ENCODE results near the gene PVALB. TPM values are rescaled to one million over a fixed set of nuclear protein-coding genes. Genes with fewer than 3 reads are reported as not detected.

The PVALB gene
- polyA plus RNA-seq, 3 donors, result 0.65 TPM; not detected in 2

DNA sequence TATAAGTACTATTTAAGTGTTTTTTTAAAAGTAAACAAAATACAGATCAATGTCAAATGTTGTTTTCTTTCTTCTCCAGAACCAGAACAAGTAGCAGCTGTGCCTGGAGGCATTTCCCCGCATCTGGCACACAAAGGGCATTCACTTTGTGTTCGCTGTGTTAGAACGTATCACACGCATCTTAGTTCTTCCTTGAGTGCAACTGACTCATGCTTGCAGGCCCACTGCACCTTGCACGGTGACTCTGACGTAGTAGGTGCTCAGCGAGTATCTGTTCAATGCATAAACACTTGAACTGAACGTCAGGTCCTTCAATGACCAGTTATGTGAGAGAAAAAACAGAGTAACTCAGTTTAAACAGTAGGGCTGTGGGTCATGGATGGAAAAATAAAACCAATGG is 44.4 kb downstream of the PVALB start:
- peaks cover 0 to 1% (median 0%) of the 10 kb centered on the region in 7 donors for H3K9me3 Mint-ChIP-seq
- peaks cover 8% of the 10 kb centered on the region in 2 donors for H3K36me3 Mint-ChIP-seq
- DNase-seq, result no peak
- no peaks in the 10 kb centered on the region for H4K20me1 ChIP-seq (ENCODE audit: insufficient read depth, low read length)
- no peak overlapping the region for H3K27ac Mint-ChIP-seq
- peaks cover 31 to 40% of the 10 kb centered on the region in 2 donors for H3K4me1 ChIP-seq (ENCODE audit: control insufficient read depth in 1 of 2, insufficient read depth in 2 of 2, low read length in 2 of 2)
- no peak overlapping the region for H2AFZ ChIP-seq (ENCODE audit: insufficient read depth, low read depth, low read length, poor library complexity, severe bottlenecking)
- TF ChIP-seq, protein P1, sequence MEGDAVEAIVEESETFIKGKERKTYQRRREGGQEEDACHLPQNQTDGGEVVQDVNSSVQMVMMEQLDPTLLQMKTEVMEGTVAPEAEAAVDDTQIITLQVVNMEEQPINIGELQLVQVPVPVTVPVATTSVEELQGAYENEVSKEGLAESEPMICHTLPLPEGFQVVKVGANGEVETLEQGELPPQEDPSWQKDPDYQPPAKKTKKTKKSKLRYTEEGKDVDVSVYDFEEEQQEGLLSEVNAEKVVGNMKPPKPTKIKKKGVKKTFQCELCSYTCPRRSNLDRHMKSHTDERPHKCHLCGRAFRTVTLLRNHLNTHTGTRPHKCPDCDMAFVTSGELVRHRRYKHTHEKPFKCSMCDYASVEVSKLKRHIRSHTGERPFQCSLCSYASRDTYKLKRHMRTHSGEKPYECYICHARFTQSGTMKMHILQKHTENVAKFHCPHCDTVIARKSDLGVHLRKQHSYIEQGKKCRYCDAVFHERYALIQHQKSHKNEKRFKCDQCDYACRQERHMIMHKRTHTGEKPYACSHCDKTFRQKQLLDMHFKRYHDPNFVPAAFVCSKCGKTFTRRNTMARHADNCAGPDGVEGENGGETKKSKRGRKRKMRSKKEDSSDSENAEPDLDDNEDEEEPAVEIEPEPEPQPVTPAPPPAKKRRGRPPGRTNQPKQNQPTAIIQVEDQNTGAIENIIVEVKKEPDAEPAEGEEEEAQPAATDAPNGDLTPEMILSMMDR (IDR thresholded peaks at IDR 0.05), result no peak
- H3K4me2 ChIP-seq (replicated peaks; ENCODE audit: extremely low read depth, low read length, poor library complexity, severe bottlenecking), result no peak overlapping the region
- no peaks in the 10 kb centered on the region for H3K9me3 ChIP-seq (replicated peaks in 1 of 2; ENCODE audit: control insufficient read depth in 1 of 2, insufficient read depth in 1 of 2, low read length in 2 of 2)
- peaks cover 6% of the 10 kb centered on the region for H3K79me2 ChIP-seq (ENCODE audit: insufficient read depth, low read length)
- no peaks in the 10 kb centered on the region for H3K27me3 ChIP-seq (ENCODE audit: control insufficient read depth in 2 of 2, insufficient read depth in 2 of 2, low read length in 2 of 2)
- H3K4me1 Mint-ChIP-seq, result peaks cover 35% of the 10 kb centered on the region
- H3K9ac ChIP-seq (ENCODE audit: insufficient read depth, low read length, poor library complexity, severe bottlenecking), result no peak overlapping the region
- H3K36me3 ChIP-seq (replicated peaks in 1 of 2; ENCODE audit: control insufficient read depth in 1 of 2, insufficient read depth in 2 of 2, low read length in 2 of 2), result peaks cover 0 to 6% of the 10 kb centered on the region in 2 donors
- H3K27ac ChIP-seq (ENCODE audit: low read depth in 1 of 2, low read length in 2 of 2), result no peak overlapping the region
- H3K4me3 Mint-ChIP-seq, result no peak overlapping the region
- H3K4me3 ChIP-seq (replicated peaks in 1 of 3; ENCODE audit: low read depth in 2 of 3, low read length in 3 of 3), result no peak overlapping the region
- WGBS (ENCODE audit: insufficient coverage), result 94% methylated on average over 8 of the region's 8 CpGs
- peaks cover 2 to 6% (median 3%) of the 10 kb centered on the region in 3 donors for H3K27me3 Mint-ChIP-seq (ENCODE audit: low read depth in 3 of 3)
- intact Hi-C loops (cut with micrococcal nuclease), result loop anchor here in 1 of 2 donors (10.0 kb wide), 1 partner anchor 238 kb away; no protein-coding TSS in a partner anchor

GRCh38 chr22:36771356-36772063 is 45.3 kb downstream of the PVALB start:
- H3K4me3 Mint-ChIP-seq, result peak overlapping the region in 1 of 2 donors; percentile 37
- peaks cover 2 to 6% (median 3%) of the 10 kb centered on the region in 3 donors for H3K27me3 Mint-ChIP-seq (ENCODE audit: low read depth in 3 of 3)
- intact Hi-C loops (cut with micrococcal nuclease), result loop anchor here in 1 of 2 donors (10.0 kb wide), 1 partner anchor 237 kb away; no protein-coding TSS in a partner anchor
- H4K20me1 ChIP-seq (ENCODE audit: insufficient read depth, low read length), result no peaks in the 10 kb centered on the region
- peaks cover 15 to 18% of the 10 kb centered on the region in 2 donors for H3K36me3 Mint-ChIP-seq
- no peak for DNase-seq
- peaks cover 31% of the 10 kb centered on the region for H3K4me1 Mint-ChIP-seq
- no peak overlapping the region for H2AFZ ChIP-seq (ENCODE audit: insufficient read depth, low read depth, low read length, poor library complexity, severe bottlenecking)
- peak overlapping the region in 2 of 7 donors; percentile 25 to 76 for H3K27ac Mint-ChIP-seq
- no peaks in the 10 kb centered on the region for H3K27me3 ChIP-seq (ENCODE audit: control insufficient read depth in 2 of 2, insufficient read depth in 2 of 2, low read length in 2 of 2)
- H3K9ac ChIP-seq (ENCODE audit: insufficient read depth, low read length, poor library complexity, severe bottlenecking), result no peak overlapping the region
- no peaks in the 10 kb centered on the region for H3K9me3 ChIP-seq (replicated peaks in 1 of 2; ENCODE audit: control insufficient read depth in 1 of 2, insufficient read depth in 1 of 2, low read length in 2 of 2)
- H3K9me3 Mint-ChIP-seq, result no peaks in the 10 kb centered on the region
- no peak overlapping the region for H3K4me3 ChIP-seq (replicated peaks in 1 of 3; ENCODE audit: low read depth in 2 of 3, low read length in 3 of 3)
- H3K36me3 ChIP-seq (replicated peaks in 1 of 2; ENCODE audit: control insufficient read depth in 1 of 2, insufficient read depth in 2 of 2, low read length in 2 of 2), result peaks cover 9 to 15% of the 10 kb centered on the region in 2 donors
- 98% methylated on average over 11 of the region's 13 CpGs for WGBS (ENCODE audit: insufficient coverage)
- H3K27ac ChIP-seq (ENCODE audit: low read depth in 1 of 2, low read length in 2 of 2), result no peak overlapping the region
- peaks cover 27 to 35% of the 10 kb centered on the region in 2 donors for H3K4me1 ChIP-seq (ENCODE audit: control insufficient read depth in 1 of 2, insufficient read depth in 2 of 2, low read length in 2 of 2)
- TF ChIP-seq, protein P1 (IDR thresholded peaks at IDR 0.05), result no peak
- no peak overlapping the region for H3K4me2 ChIP-seq (replicated peaks; ENCODE audit: extremely low read depth, low read length, poor library complexity, severe bottlenecking)
- peaks cover 6% of the 10 kb centered on the region for H3K79me2 ChIP-seq (ENCODE audit: insufficient read depth, low read length)

All from CD14-positive monocyte (primary cell).